Daoy (cell line): ENCODE measurements around the gene DGKI. TPM values are rescaled to one million over a fixed set of nuclear protein-coding genes. Genes with fewer than 3 reads are reported as not detected.

Experiments used
- DNase-seq: peaks from one replicate; pipeline ENCODE4 v3.0.0-alpha.2; 2015; ENCODE audit warnings: low read depth
- total RNA-seq: library from RNA; depleted of rRNA; stranded (reverse); fragments of >200 nt; shearing (Covaris generic); gene quantifications from 2 replicates; pipeline ENCODE4 v1.2.3, GENCODE V29; 2014

Gene DGKI
- total RNA-seq, 1 experiment from 2014 or later: 29.9 TPM

DNA sequence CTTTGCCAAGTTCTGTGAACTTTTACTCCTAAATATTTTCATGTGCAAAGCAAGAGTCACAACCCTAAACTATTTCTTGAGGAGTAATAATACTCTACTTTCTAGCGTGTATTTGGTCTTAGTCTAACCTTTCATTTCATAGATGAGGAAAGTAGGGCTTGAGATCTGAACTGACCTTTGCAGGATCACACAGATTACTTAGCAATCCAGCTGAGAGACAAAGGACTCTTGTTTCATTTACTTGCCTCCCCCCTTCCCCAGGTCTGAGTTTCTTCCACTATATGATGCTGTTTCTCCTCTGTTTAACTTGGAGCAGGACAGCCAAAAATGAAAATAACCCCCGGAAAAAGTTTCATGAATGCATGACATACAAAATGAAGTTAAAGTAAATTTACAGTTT is 427.9 kb downstream of the DGKI start:
- no peak for DNase-seq

DNA sequence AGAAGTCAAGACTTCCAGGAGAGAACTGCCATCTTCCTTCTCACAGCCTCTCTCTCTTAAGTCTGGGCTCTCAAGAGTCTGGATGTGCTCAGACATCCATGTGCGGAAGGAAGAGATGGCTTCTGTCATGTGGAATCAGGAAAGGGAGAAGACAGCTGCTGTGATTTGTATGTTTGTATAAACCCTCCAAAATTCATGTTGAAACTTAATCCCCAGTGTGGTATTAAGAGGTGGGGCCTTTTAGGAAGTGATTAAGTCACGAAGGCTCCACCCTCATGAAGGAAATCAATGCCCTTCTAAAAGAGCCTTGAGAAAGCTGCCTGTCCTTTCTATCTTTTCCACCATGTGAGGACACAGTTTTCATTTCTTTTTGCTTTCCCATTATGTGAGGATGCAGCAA is 429.3 kb downstream of the DGKI start:
- no peak for DNase-seq

DNA sequence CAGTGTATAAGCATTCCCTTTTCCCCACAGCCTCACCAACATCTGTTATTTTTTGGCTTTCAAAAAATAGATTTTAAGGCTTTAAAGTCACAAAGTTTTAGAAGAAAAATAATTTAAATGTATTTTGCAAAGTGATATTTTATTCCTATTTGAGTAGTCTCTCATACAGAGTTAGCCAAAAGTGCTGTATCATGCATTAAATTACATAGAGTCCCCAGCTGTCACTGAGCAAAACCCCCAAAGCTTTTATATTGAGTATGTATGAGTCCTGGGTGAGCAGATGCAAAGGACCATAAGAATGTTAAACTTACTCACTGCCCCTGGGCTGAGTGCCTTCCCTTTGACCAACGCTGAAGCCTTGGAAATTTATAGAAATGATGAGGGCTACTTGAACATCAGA is 432.9 kb downstream of the DGKI start:
- DNase-seq: no peak

DNA sequence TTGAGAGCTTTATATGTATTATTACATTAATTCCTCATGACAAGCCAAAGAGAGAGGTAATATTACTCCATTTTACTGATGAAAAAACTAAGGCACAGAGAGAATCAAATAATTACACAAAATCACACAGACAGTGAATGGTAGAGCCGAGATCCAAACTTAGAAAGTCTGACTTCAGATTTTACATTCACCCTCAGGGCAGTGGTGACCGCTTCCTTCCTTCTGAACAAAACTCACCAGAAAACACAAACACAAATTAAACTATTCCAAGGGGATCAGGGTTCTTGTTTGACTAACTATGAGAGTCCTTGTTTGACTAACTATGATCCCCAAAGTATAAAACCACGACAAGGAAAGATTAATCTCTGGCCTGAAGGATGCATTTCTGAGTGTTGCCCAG is 435.3 kb downstream of the DGKI start:
- no peak for DNase-seq

DNA sequence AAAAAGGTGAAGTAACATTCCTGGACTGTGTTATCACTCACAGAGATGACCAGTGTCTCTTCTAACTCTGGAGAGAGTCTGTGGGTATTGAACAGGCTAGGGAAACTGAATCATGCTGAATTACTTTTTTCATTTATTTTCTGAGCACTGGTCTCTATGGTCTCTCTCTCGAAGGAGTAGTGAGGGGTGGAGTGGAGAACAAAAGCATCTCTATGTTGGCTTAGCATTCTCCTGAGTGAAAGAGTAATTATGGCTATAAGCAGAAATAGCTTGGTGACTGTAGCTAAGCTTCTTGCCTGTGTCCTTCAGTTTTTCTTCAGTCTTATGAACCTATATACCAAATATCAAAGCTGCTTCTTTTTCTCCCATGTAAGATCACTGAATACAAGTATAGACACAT is 438.6 kb downstream of the DGKI start:
- DNase-seq: no peak

DNA sequence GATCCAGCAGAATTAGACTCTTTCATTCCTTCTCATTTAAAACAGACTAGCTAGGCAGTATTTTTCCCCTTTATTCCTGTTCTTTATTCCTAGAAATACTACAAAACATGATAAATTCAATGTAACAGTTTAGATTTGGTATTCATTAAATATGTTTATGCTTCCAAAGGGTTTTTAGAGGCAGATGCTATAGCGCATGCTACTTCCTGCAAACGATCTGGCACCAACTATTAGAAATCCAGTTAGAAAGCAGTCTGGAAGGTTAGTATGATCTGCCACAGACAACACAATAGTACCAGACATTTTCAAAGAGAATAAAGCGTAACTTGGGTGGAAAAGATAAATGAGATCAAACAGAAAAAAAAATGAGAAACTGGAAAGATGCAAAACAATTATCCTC is 439.7 kb downstream of the DGKI start:
- no peak for DNase-seq

DNA sequence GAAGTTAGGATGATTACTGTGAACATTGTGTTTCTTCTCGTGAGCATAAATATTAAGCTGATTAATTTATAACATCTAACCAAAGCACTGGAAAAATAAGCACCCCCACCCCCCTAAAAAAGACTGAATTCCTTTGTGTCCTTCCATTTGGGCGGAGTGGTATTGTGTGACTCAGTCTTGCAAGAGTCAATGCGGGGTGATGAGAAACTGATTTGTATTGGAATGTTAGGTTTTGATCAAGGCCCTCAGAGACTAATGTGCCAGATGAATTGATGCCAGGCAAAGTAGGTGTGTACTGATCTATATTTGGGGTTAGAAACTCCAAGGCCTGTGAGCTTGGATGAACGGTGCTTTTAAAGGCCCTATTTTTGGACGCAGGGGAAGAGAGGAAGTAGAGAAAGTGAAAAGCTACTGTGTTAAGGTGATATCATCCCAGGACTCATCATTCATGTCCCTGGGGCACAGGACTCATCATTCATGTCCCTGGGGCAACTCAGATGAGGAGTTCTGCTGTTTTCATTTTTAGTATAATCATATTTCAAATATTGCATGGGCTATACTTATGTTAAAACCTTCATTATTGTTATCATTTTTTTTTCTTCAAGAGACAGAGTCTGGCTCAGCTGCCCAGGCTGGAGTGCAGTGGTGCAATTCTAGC is 442.0 kb downstream of the DGKI start:
- DNase-seq: no peak

DNA sequence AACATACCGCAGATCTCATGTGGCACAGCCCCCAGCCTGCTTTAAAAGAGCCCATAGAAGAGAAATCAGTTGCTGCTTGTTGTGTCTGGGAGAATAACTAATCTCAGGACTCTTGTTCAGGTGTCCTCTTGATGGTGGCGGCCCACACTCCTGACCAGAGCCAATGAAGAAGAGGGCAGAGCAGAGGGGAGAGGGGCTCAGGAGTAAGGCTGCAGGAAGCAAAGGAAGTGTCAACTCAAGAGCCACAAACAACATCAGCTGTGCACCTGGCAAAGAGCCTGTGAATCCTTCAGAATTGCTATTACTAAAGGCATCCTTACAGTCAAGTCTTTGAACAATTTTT is 443.4 kb downstream of the DGKI start:
- DNase-seq: no peak

DNA sequence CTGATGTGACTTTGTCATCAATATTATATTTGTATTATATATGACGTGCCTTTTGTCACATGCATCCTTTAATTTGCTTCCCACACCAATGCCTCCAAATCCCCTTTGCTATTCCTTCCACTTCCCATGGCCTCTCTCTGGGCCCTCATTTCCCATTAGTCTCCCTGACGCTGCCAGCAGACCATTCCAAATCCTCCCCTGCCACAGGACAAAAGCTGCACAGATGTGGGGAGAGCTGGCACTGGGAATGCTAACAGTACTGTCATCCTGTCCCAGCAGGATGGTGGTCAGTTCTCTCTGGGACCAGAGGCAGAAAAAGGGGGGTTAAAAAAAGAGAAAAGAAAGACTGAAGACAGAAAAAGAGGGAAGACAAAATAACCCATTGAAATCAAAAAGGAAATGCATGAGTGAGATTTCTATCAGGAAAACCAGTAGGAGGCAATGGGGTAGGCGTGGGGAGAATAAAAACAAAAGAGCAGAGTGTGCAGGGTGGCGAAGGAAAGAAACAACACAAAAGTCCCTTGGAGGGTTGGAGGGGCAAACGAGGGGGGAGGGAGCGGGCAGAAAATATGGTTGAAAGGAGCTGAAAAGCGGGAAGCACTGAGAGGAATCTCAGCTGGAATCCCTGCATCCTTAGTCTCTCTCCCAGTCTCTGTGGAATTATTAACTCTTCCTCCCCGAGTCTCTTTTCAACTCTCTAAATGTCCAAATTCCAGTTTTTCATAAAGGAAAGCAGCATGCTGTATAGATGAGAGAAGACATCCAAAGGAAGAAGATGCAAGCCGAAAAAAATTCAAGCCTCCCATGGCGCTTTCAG is 444.0 kb downstream of the DGKI start:
- no peak for DNase-seq

DNA sequence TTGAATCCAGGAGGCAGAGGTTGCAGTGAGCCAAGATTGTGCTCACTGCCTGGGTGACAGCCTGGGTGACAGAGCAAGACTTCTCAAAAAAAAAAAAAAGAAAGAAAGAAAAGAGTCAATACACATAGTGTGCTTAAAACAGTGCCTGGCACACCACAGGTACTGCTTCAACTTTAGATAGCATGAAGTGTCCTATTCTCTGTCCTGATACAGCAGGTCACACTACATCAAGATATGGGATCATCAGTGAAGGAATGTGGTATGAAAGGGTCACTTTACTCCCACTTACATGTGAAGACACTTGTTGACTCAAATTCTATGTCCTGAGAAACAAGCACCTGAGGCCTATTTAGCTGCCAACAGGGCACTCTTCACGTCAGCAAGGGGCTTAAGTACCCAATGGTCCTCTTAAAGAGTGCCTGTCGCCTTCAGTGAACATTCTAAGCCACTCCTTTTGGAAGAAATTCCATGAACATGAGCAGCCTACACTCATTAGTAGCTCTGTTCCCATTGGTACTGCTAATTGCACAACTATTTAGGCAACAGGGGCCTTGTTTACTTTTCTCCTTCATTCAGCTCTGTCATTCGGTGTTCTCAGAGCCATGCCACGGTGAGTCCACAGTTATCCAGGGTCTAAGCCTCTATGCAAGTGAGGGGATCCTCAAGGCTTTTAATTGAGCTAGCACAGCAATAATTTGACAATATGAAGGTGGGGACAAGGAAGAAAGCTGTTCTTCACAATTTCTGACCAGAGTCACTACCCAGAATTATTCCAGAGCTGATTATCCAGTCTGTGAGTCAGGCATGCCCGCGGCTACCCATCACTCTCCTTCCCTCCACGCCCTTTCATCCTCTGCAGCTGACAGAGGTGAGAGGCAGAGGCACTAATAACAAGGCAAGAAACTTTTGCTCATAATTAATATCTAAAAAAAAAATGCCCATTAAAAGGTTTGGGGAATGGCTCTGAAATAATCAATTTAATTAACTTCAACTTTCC is 446.6 kb downstream of the DGKI start:
- DNase-seq: peak; percentile 10

DNA sequence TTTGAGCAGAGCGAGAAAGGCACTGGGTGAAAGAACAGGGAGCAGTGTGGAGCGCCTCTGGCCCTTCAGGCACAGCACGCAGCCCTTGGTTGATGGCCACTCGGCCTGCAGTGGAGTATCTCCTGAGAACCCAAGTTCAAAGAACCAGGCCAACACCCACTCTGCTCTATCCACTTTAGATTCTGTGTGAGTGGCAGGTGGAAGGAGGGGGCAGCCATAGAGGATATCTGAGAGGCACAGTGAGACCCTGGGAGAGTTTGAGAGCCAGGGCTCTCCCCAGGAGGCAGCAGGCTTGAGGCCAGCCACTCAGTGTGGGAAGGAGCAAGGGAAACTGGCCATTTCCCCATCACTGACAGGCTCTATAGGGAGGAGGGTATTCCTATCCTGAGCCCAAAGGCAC is 450.7 kb downstream of the DGKI start:
- no peak for DNase-seq

DNA sequence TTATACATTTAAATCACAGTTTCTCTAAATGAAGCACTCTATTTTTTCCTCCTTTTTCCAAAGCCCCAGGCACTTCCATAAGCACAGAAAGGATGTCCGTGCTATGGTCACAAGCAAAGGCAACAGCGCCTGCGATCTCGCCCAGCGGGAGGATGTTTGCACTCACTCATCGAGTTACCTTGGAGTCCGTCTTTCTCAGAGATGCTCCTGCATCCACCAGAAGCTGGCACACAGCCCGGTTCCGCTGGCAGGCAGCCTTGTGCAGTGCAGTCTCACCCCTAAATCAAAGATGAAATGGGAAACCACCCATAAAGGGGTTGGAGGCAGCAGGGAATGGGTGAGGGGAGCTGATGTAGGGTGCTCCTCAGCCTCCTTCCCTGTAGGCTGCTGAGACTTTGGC is 451.4 kb downstream of the DGKI start:
- DNase-seq: no peak

DNA sequence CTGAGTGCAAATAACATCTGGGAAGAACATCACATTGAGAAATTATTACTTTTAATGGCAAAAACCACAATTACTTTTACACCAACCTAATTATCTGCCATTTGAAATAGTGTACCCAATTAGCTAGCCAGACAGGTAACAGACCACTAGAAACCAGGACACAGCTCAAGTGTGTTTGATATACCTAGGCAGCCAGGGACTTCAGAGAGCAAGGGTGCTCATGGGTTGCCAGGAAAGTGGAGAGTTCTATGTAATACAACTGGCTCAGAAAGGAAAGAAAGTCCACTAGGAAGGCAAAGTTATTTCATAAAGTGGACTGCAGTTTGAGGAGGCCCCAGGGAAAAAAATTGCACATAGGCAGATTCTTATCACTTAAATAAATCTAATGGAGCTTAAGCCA is 453.2 kb downstream of the DGKI start:
- DNase-seq: no peak

DNA sequence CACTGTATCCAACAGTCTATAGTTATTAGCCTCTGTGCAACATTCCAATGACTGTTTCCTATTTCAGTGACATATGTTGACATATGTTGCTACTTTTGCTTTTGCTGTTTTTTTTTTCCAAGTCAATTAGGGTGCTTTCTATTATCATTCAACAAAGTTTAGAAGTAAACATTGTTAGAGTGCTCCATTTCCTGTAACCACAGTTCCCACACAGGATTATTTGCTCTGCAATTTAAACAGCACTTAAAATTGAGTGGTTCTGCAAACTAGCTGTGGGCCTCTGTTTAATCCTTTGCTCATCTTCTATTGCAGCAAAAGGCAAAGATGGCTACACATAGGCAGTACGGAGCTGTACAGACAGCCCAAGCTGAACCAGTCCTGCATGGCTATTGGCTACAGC is 456.7 kb downstream of the DGKI start:
- DNase-seq: no peak

DNA sequence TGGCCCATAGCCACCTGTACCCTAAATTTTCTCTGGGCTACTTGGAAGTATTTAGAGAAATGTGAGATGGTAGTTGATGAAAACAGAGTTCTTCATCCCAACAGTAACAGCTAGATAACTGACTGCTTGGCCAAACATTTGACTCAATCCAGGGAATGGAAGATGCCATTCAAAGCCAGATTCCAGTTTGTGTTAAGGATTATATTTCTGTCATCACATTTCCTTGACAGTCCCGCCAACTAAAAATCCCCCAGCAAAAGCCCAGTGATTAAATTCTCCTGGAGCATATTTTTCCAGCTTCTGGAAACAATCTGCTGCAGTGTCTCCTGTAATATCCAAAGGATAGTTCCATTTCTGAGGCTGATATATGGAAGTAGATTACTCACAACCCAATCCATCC is 457.9 kb downstream of the DGKI start:
- no peak for DNase-seq

DNA sequence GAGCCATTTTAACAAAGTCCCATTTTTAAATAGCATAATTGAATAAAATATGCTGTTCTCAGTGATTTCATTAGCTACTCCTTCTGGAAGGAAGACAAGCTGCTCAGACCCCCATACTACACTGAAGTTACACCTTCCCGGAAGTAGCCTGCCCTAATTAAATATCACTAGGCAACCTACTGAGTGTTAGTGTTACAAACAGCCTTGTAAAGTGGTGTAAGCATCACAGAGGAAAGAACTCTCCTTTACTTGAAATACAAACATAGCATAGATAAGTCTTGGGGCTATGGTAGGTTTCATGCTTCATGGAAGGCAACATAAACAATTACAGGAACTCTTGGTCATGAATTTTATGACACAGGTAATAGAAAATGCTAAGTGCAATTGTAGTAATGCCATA is 459.8 kb downstream of the DGKI start:
- no peak for DNase-seq

DNA sequence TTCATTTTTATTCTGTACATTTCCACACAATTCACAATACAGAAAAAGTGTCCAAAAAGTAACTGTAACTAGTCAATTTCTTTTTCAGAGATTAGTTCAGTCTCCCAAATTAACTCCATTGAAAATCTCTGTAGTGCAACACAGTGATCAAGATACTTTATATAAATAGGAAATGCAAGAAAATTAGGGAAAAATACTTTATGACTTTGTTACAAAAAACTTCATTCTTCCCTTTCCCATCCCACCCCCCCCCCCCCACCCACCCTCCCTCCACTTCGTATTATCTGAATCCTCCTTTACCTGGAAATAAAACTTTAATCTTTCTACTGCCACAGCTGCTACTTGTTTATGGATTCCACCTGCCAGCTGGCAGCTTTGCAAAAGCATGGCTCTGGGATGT is 465.7 kb downstream of the DGKI start:
- no peak for DNase-seq

DNA sequence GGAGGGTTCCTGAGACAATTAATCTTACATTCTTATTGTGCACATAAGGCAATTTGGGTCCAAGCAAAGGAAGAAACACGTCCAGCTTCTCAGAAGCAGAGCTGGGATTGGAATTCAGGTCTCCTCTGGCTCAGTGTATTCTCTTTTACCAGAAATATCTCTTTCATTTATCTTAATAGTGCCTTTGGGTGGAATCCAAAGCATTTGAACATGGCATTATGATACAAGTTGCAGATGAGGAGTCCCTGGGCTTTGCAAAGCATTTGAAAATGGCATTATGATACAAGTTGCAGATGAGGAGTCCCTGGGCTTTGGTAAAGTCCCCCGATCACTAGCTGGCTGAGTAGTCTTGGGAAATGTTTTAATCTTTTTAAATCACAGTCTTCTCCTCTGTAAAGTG is 473.3 kb downstream of the DGKI start:
- DNase-seq: no peak

DNA sequence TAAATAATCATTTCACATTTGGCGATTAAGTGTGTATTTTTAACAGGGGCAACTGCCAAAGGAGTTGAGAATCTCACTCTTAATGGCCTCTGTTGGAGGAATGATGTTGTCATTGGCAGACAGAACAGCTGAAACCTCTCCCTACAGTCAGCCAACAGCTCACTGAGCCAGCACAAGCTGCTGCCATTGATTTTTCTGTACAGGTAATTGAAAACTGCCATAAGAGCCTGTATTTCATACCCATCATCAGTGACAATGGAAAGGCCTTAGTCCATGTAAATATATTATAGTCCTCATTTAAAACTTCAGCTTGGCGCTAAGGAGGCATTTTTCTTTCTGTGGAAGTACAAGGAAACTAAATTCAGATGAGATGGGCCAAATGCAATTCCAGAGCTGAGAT is 475.2 kb downstream of the DGKI start:
- no peak for DNase-seq

DNA sequence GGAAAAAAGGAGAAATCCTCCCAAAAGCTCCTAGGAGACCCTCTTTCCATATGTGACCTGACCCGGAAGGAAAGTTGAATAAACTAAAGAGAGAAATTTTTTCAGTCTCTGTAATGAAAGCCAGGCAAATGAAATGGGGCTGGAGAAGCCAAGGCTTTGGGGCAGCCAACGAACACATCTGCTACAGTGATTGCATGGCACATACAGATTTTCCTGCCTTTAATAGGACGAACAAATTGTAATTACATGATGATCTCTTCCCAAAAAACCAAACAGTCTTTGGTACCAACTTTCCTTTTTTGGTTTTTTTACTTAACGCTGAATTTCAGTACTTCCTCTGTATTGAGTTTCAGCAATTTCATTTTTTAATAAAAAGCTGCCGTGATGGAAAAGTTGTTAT is 479.8 kb downstream of the DGKI start:
- DNase-seq: no peak

DNA sequence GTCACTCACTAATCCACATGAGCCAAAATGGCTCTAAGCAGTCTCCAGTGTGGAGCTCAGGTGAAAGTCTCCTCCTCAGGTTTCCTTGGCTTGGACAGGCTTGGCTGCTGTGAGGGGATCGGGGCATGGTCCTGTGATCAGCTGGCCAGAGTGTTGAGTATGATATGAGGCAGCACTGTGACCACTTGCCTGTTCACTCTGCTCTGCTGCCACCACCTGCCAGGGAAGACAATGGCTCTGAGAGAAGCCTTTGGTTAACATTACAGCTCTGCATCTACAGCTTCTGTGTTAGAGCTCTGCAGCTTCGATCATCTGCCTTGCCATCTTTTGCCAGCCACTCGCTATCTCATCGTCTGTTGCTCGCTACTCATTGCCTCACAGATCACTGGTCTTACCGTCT is 483.1 kb downstream of the DGKI start:
- no peak for DNase-seq

DNA sequence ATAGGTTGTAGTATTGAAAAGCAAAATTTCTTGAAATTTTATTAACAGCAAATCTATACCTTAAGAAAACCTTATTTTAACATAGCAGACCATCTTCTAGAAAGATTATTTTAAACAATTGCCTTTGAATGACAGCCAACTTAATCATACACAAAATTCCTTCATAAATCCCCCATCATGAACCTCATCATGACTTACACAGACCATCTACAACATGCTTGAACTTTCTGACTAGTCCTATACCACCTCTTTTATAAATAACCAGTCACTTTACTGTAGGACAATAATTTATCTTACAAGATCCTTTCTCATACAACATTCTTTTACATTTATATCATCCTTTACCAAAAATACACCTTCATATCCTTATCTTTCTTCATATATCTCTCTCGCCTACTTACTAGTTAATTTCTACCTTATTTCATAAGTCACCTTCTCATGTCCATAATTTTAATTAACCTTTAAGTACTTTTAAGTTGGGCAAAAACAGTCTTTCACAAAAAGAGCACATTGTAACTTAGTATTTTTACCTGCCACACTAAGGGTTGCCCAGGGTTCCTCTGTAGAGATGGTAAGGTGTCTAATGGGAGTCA is 486.6 kb downstream of the DGKI start:
- DNase-seq: no peak
